ENCODE measurements around the gene BICD1.

The BICD1 gene

DNA sequence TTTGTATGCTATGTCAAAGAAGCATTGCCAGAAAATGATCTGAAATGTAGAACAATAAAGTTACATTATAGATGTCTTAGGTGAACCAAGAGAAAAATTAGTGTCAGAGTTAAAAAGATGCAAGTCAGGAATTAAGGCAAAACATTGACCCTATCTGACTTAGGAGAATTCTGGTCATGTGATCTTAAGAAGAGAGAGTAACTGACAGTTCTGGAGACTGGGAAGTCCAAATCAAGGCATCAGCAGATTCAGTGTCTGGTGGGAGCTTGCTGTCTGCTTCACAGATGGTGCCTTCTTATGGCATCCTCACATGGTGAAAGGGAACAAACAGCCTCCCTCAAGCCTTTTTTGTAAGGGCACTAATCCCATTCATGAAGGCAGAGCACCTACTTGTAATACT is 42.8 kb downstream of the BICD1 start:
- H3K4me3 ChIP-seq (ENCODE audit: low read depth, low read length), result no peak overlapping the region
- DNase-seq (ENCODE audit: low read depth), result no peak
- TF ChIP-seq, protein P1, sequence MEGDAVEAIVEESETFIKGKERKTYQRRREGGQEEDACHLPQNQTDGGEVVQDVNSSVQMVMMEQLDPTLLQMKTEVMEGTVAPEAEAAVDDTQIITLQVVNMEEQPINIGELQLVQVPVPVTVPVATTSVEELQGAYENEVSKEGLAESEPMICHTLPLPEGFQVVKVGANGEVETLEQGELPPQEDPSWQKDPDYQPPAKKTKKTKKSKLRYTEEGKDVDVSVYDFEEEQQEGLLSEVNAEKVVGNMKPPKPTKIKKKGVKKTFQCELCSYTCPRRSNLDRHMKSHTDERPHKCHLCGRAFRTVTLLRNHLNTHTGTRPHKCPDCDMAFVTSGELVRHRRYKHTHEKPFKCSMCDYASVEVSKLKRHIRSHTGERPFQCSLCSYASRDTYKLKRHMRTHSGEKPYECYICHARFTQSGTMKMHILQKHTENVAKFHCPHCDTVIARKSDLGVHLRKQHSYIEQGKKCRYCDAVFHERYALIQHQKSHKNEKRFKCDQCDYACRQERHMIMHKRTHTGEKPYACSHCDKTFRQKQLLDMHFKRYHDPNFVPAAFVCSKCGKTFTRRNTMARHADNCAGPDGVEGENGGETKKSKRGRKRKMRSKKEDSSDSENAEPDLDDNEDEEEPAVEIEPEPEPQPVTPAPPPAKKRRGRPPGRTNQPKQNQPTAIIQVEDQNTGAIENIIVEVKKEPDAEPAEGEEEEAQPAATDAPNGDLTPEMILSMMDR (IDR thresholded peaks at IDR 0.05; ENCODE audit: control insufficient read depth, extremely low read depth, insufficient read depth), result no peak

GRCh38 chr12:32151086-32151485 is 44.4 kb downstream of the BICD1 start:
- TF ChIP-seq, protein P1 (IDR thresholded peaks at IDR 0.05; ENCODE audit: control insufficient read depth, extremely low read depth, insufficient read depth), result no peak
- no peak for DNase-seq (ENCODE audit: low read depth)
- no peak overlapping the region for H3K4me3 ChIP-seq (ENCODE audit: low read depth, low read length)

- TF ChIP-seq, protein P1 (IDR thresholded peaks at IDR 0.05; ENCODE audit: control insufficient read depth, extremely low read depth, insufficient read depth), result no peak
Observed at GRCh38 chr12:32151552-32151951, 44.9 kb downstream of the BICD1 start.

GRCh38 chr12:32155041-32155440 is 48.4 kb downstream of the BICD1 start:
- no peak for DNase-seq (ENCODE audit: low read depth)
- H3K4me3 ChIP-seq (ENCODE audit: low read depth, low read length), result no peak overlapping the region
- TF ChIP-seq, protein P1 (IDR thresholded peaks at IDR 0.05; ENCODE audit: control insufficient read depth, extremely low read depth, insufficient read depth), result no peak

More at GRCh38 chr12:32151552-32151951, 44.9 kb downstream of the BICD1 start:
- no peak overlapping the region for H3K4me3 ChIP-seq (ENCODE audit: low read depth, low read length)
- DNase-seq (ENCODE audit: low read depth), result no peak

GRCh38 chr12:32155961-32156529 is 49.4 kb downstream of the BICD1 start:
- no peak overlapping the region for H3K4me3 ChIP-seq (ENCODE audit: low read depth, low read length)
- no peak for DNase-seq (ENCODE audit: low read depth)
- TF ChIP-seq, protein P1 (IDR thresholded peaks at IDR 0.05; ENCODE audit: control insufficient read depth, extremely low read depth, insufficient read depth), result no peak

DNA sequence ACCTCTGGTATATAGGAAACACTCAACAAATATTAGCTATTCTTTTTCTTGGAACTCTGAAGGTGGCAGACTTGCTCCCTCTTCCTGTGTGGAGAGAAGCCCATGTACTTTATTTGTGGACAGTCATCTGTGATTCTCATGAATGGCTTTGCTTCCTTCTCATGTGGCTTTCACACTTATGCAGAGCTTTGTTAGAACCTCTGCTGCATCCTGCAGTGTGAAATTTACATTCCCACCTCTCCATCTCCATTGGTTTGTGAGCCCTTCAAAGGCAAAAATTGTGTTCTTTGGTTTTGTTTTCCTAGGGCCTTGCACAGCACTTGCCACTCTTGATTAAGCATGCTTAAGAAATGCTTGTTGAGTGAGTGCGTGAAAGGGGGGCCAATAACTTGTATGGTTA is 51.9 kb downstream of the BICD1 start:
- TF ChIP-seq, protein P1 (IDR thresholded peaks at IDR 0.05; ENCODE audit: control insufficient read depth, extremely low read depth, insufficient read depth), result no peak
- DNase-seq (ENCODE audit: low read depth), result no peak
- no peak overlapping the region for H3K4me3 ChIP-seq (ENCODE audit: low read depth, low read length)

GRCh38 chr12:32159381-32159780 is 52.7 kb downstream of the BICD1 start:
- H3K4me3 ChIP-seq (ENCODE audit: low read depth, low read length), result no peak overlapping the region
- TF ChIP-seq, protein P1 (IDR thresholded peaks at IDR 0.05; ENCODE audit: control insufficient read depth, extremely low read depth, insufficient read depth), result no peak
- no peak for DNase-seq (ENCODE audit: low read depth)
